ENCODE data around the gene PEX11B.
"Not testable (repeated sequence)": the region's sequence is repeated elsewhere in the genome, so short reads cannot be mapped to it uniquely, and the experiment has no call there.

PEX11B gene

DNA sequence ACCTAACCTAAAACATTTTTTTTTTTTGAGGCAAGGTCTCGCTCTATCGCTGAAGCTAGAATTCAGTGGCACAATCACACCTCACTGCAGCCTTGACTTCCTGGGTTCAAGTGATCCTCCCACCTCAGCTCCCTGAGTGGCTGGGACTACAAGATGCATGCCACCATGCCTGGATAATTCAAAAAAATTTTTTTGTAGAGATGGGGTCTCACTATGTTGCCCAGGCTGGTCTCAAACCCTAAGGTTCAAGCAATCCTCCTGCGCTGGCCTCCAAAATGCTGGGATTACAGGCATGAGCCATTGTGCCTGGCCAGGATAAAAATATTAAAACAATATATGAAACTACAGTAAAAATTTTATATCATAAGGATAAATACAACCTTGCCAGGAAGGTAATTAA lies 34.4 kb upstream of the PEX11B start:
- no peak for DNase-seq (ENCODE audit: low spot score)

GRCh38 chr1:145951526-145951925 lies 33.0 kb upstream of the PEX11B start:
- no peak for DNase-seq (ENCODE audit: low spot score)

- no peak for DNase-seq (ENCODE audit: low spot score)
These were observed 30.7 kb upstream of the PEX11B start for GRCh38 chr1:145949219-145949618.

- no peak for DNase-seq (ENCODE audit: low spot score)
These were observed 29.0 kb upstream of the PEX11B start for GRCh38 chr1:145947551-145947950.

- no peak for DNase-seq (ENCODE audit: low spot score)
These were observed 28.0 kb upstream of the PEX11B start for GRCh38 chr1:145946477-145946986.

DNA sequence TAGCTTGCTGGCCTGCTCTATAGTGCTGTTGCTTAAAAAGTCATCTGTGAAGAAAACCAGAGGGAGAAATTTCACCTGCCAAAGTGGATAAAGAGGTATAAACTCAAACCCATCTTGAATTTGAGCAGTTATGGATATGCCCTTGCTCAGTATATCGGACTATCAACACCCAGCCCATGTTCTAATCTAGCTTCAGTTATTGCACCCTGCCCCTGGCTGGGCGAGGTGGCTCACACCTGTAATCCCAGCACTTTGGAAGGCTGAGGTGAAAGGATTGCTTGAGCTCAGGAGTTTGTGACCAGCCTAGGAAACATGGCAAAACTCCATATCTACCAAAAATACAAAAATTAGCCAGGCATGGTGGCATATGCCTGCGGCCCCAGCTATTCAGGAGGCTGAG lies 26.0 kb upstream of the PEX11B start:
- DNase-seq (ENCODE audit: low spot score) = no peak

GRCh38 chr1:145942871-145943270 lies 24.4 kb upstream of the PEX11B start:
- no peak for DNase-seq (ENCODE audit: low spot score)

- DNase-seq (ENCODE audit: low spot score) = no peak
These were observed 23.9 kb upstream of the PEX11B start for GRCh38 chr1:145942405-145942804.

DNA sequence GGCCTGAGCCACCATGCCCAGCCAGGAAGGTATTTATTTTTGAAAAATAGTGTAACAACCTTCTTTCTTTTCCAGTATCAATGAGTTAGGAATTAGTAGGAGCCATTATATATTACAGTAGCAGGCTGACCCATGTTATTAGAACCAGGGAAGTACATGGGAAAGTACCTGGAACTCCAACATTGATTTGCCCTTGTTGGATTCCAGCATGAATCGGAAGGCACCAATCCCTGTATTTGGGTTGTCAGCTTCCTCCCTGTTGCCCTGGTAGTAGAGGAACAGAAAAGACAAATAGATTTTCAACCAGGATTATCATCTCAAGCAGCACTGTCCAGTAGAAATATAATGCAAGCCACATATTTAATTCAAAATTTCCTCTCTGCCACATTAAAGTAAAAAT lies 18.9 kb upstream of the PEX11B start:
- DNase-seq (ENCODE audit: low spot score) = no peak

- no peak for DNase-seq (ENCODE audit: low spot score)
These were observed 17.7 kb upstream of the PEX11B start for GRCh38 chr1:145936247-145936646.

GRCh38 chr1:145935708-145936107 lies 17.2 kb upstream of the PEX11B start:
- no peak for DNase-seq (ENCODE audit: low spot score)

GRCh38 chr1:145932522-145933009 lies 14.0 kb upstream of the PEX11B start:
- not testable (repeated sequence) for DNase-seq (ENCODE audit: low spot score)

GRCh38 chr1:145927916-145928643 lies 9.6 kb upstream of the PEX11B start:
- no peak for DNase-seq (ENCODE audit: low spot score)

DNA sequence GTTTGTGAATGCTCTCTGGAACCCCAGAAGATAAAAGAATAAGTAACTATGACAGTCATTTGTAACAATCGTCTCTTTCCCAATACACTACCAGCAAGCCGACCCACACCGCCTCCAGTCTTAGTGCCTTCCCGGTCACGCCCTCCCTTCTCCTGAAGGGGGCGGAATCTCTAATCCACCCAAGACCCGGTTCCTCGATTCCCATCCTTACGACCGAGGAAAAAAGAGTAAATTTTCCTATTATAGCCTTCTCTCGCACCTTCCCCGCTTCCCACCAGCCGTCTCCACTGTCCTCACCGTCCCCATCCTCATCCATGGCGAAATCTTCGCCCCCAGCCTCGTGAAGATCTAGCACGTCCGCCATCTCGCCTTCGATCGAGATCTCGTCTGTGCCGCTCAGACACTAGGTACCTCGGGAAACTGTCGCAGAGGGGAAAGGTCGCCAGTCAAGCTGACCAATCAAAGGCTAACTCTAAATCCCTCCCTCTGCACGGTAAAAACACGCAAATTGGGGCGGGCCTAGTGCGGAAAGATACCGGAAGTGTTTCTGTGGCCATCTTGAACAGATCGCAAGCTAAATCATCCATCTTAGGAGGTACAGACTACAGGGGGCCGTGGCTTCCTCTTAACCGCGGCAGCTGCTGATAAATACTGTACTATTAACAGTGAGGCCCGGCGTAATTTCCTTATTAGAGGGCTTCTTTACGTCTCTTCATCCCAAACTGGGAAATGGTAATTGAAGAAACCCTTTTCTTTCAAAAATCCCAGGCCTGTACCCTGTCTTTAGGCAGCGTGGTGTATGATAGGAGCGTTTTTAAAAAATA lies 8.8 kb upstream of the PEX11B start, which contains the start of gene RBM8A:
Gene RBM8A, minus strand, starts transcription at position 422 of the 824 bp plus-strand sequence. Its CDS starts 58 bp downstream, at position 364.
- peak; percentile 98 for DNase-seq (ENCODE audit: low spot score)

DNA sequence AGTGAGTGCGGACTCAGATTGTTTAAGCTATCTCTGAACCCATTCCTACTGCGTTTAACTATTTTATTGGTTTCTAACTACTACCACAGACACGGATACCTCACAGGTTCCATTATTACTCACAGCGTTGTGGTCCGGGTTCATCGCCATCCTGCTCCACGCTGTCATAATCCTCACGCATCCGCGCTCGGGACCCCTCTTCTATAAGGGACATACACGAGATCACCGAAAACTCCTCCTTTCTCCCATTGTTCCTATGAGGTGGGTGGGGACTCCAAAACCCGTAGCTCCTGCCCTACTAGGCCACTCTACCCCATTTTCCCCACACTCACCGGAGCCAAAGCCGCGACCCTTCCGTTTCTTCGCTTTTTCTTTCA lies 8.2 kb upstream of the PEX11B start:
- DNase-seq (ENCODE audit: low spot score) = no peak

DNA sequence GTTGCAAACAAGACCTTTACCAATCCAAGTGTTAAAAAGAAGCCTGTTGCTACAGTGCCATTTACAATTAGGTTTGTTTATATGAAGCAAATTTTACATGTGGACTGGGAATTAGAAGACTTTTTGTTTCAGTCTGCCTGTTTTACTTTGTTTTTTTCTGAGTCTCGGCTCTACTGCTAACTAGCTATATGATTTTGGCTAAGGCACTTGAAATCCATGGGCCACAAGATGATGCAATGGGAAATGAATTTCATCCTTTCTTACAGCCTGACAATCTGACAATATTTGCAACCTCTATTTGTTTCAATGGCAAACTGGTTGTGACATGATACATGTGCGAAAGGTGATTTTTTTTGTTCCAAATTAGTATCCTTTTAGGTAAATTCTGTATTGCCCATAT lies 3.7 kb upstream of the PEX11B start:
- no peak for DNase-seq (ENCODE audit: low spot score)

GRCh38 chr1:145920297-145920696 lies 1.8 kb upstream of the PEX11B start:
- not testable (repeated sequence) for DNase-seq (ENCODE audit: low spot score)

GRCh38 chr1:145918992-145919939 lies 749 bp upstream of the PEX11B start:
- DNase-seq (ENCODE audit: low spot score) = peak; percentile 85

GRCh38 chr1:145917595-145917994 lies 922 bp downstream of the PEX11B start:
- DNase-seq (ENCODE audit: low spot score) = no peak

GRCh38 chr1:145916745-145917144 lies 1.8 kb downstream of the PEX11B start:
- peak; percentile 81 for DNase-seq (ENCODE audit: low spot score)

DNA sequence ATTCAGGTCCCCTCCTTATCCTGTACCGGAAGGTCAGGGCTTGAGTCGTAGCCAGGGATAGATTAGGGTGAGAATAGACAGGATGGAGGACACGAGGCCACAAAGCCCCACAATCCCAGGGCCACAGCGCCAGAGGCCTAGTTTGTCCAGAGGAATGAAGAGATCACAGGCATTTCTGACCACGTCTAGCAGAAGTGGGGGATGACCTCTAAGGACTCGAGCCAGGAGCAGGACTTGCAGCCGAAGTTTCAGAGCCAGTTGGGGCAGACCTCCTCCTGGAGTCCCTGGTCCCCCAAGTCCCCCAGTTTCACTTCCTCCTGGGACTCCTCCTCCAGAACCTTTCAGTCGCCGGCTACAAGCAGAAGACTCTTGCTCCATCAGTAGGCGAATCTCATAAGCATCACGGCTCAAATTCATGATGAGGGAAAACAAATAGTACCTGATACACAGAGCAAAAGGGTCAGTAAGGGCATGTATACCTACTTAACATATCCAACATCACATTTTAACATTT lies 6.3 kb downstream of the PEX11B start:
- no peak for DNase-seq (ENCODE audit: low spot score)

DNA sequence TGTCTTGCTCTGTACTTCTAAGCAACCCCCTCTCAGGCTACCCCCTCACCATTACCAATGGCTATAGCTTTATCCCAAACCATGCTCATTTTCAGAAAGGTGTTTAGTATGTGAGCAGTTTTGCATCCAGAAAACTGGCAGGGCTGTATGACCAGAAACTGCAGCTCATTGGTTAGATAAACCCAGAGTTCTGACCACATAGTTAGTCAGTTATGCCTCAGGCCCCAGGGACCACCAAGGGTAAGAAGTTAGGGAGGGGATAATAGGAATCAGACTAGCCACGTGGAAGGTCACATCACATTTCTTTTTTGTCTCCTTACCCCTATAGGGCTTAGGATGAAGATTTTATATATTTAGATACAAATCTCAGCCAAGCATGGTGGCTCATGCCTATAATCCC lies 9.9 kb downstream of the PEX11B start:
- DNase-seq (ENCODE audit: low spot score) = no peak

Data from kidney tubule cell (primary cell).